OCI-LY7 (cell line): ENCODE data around the gene TPBG. TPM values are rescaled to one million over a fixed set of nuclear protein-coding genes. Genes with fewer than 3 reads are reported as not detected.

Source experiments
- BruUV-seq: library from RNA; stranded (reverse); fragments of 400-500 nt; replicated peaks from 2 replicates; lab custom pipeline; 2021; lab: Mats Ljungman, UMichigan
- CTCF ChIA-PET: fragments of 300-600 bp; sonication (Branson Sonifier 250); formaldehyde crosslinking; loops from one replicate; lab custom pipeline; 2022; ENCODE audit warnings: antibody characterized with exemption; ENCODE audit not compliant: unreplicated experiment; lab: Charles Lee
- POLR2A ChIA-PET: fragments of 300-600 bp; sonication (Branson Sonifier 250); formaldehyde crosslinking; loops from one replicate; lab custom pipeline; 2022; ENCODE audit warnings: antibody characterized with exemption; lab: Charles Lee
- DNase-seq: peaks from one replicate; pipeline ENCODE4 v3.0.0-alpha.2; 2015; ENCODE audit warnings: low spot score
- H2AFZ ChIP-seq: fragments of 200-600 bp; sonication (generic), shearing (Covaris generic); 2 replicates; pipeline ENCODE4 v1.6.1; 2014; ENCODE audit warnings: mild to moderate bottlenecking, antibody characterized with exemption, low read length, moderate library complexity
- H3K27ac ChIP-seq: fragments of 200-600 bp; sonication (generic); 2 replicates; pipeline ENCODE4 v1.5.1; 2014; ENCODE audit warnings: mixed run types, low read depth, mild to moderate bottlenecking, moderate library complexity, low read length, inconsistent platforms; ENCODE audit not compliant: poor library complexity, severe bottlenecking
- H3K36me3 ChIP-seq: fragments of 200-600 bp; sonication (generic); 2 replicates; pipeline ENCODE4 v1.6.1; 2014; ENCODE audit warnings: mild to moderate bottlenecking, antibody characterized with exemption, low read length, moderate library complexity, mixed read lengths; ENCODE audit not compliant: insufficient read depth
- H3K4me1 ChIP-seq: fragments of 200-600 bp; sonication (generic); 2 replicates; pipeline ENCODE4 v1.5.1; 2014; ENCODE audit warnings: mild to moderate bottlenecking, low read length; ENCODE audit not compliant: insufficient read depth, poor library complexity, severe bottlenecking
- H3K4me2 ChIP-seq: fragments of 200-600 bp; sonication (generic); 2 replicates; pipeline ENCODE4 v1.6.1; 2014; ENCODE audit warnings: mild to moderate bottlenecking, low read length
- H3K4me3 ChIP-seq: fragments of 200-600 bp; sonication (generic); 2 replicates; pipeline ENCODE4 v1.5.1; 2014; ENCODE audit warnings: mild to moderate bottlenecking, low read depth, low read length; ENCODE audit not compliant: poor library complexity, severe bottlenecking
- H3K79me2 ChIP-seq: fragments of 200-600 bp; sonication (generic); 2 replicates; pipeline ENCODE4 v1.6.1; 2016; ENCODE audit warnings: low read depth, mild to moderate bottlenecking, low read length, moderate library complexity, mixed read lengths; ENCODE audit not compliant: insufficient read depth
- H3K9me2 ChIP-seq: fragments of 200-600 bp; sonication (generic); 2 replicates; pipeline ENCODE4 v1.6.1; 2016; ENCODE audit warnings: mild to moderate bottlenecking, low read length, mixed read lengths; ENCODE audit not compliant: insufficient read depth
- H3K9me3 ChIP-seq: fragments of 200-600 bp; sonication (generic); 2 replicates; pipeline ENCODE4 v1.6.1; 2014; ENCODE audit warnings: mild to moderate bottlenecking, mixed run types, low read length, mixed read lengths
- H4K20me1 ChIP-seq: fragments of 200-600 bp; sonication (generic); 2 replicates; pipeline ENCODE4 v1.6.1; 2014; ENCODE audit warnings: mild to moderate bottlenecking, antibody characterized with exemption, low read length, moderate library complexity, mixed read lengths; ENCODE audit not compliant: insufficient read depth
- EZH2phosphoT487 ChIP-seq: fragments of 200-600 bp; sonication (generic); IDR thresholded peaks from 2 replicates; pipeline ENCODE4 v1.6.1; 2018; ENCODE audit warnings: low read depth, borderline replicate concordance, mild to moderate bottlenecking, mixed run types, antibody characterized with exemption, low read length, moderate library complexity, mixed read lengths
- intact Hi-C: fragments of 100-400 bp; cut with micrococcal nuclease; formaldehyde crosslinking; loops from one replicate; pipeline ENCODE4 v1.10.0; 2022; ENCODE audit not compliant: unreplicated experiment
- total RNA-seq, 2 experiments: library from RNA; depleted of rRNA in 1 of 2; stranded (reverse); fragments of >200 nt in 1 of 2; shearing (Covaris generic) in 1 of 2; gene quantifications; 2 replicates each; pipeline ENCODE4 v1.2.3, GENCODE V29; 2014 to 2022
- TF ChIP-seq, protein P1 (sequence below): fragments of 200-600 bp; sonication (generic); conservative IDR thresholded peaks from 2 replicates; pipeline ENCODE4 v1.5.1; 2014; ENCODE audit warnings: mild to moderate bottlenecking, antibody characterized with exemption, low read length, moderate library complexity, mixed read lengths

The TPBG gene
- total RNA-seq, 2 experiments from 2014 or later = not detected

DNA sequence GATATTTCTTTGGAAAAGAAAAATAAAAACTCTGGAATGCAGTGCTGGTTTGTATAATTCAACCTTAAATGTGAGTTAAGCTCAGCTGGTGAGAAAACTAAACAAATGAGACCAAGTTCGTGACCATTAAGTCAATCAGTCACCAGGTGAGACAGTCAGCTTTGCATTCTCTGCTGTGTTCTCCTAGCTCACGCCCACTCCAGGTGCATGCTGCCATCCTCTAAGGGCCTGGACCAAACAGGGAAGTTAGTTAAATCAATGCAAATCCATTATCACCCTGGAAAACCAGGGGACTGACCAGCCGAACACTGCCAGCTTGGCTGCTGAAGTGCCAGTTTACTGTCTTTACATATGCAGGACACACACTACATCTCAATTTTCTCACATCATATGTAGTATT, 7.2 kb downstream of the TPBG start:
- ChIA-PET CTCF (no interaction called here), POLR2A (interaction anchor here (0.6 to 0.9 kb wide), 2 partner anchors 38 to 1067 kb away, joined by 3 to 4 read pairs; no protein-coding TSS in a partner anchor)
- Histone ChIP-seq H3K9me2 (no peaks in the 10 kb centered on the region), H3K4me1 (no peaks in the 10 kb centered on the region), H3K9me3 (no peaks in the 10 kb centered on the region), H3K4me3 (no peak overlapping the region), H3K4me2 (no peak overlapping the region), H2AFZ (no peak overlapping the region), H4K20me1 (no peaks in the 10 kb centered on the region), H3K36me3 (no peaks in the 10 kb centered on the region), H3K79me2 (no peaks in the 10 kb centered on the region), H3K27ac (no peak overlapping the region)
- intact Hi-C loops = no loop called here
- no TSS peak for BruUV-seq
- DNase-seq = no peak
- TF ChIP-seq EZH2phosphoT487 = no peak
- TF ChIP-seq, protein P1, sequence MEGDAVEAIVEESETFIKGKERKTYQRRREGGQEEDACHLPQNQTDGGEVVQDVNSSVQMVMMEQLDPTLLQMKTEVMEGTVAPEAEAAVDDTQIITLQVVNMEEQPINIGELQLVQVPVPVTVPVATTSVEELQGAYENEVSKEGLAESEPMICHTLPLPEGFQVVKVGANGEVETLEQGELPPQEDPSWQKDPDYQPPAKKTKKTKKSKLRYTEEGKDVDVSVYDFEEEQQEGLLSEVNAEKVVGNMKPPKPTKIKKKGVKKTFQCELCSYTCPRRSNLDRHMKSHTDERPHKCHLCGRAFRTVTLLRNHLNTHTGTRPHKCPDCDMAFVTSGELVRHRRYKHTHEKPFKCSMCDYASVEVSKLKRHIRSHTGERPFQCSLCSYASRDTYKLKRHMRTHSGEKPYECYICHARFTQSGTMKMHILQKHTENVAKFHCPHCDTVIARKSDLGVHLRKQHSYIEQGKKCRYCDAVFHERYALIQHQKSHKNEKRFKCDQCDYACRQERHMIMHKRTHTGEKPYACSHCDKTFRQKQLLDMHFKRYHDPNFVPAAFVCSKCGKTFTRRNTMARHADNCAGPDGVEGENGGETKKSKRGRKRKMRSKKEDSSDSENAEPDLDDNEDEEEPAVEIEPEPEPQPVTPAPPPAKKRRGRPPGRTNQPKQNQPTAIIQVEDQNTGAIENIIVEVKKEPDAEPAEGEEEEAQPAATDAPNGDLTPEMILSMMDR = no peak

DNA sequence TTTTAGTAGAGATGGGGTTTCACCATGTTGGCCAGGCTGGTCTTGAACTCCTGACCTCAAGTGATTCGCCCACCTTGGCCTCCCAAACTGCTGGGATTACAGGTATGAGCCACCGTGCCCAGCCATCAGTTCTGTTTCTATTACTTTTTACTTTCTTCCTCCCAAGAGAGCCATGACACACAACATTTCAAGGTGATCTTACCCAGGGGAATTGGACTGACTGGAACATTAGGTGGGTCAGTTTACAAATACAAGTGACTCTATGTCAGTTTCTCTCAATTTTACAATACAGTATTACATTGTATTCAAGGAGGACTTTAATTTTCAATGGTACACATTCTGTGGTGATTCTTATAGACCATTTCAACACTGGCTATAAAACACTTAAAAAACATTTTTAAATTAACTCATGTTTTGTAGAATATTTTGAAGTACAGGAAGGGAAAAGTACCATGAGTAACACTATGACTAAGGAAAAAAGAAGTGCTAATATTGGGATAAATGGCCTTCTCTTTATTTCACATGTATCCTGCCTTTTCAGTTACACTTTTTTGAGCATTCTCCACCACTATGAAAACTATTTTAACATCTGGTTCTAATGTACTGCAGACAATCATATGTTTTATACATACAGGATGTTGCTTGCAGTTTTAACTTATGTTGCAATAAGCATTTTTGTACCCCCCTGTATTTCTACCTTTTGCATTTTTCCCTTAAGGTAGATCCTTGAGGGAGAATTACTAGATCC, 8.4 kb downstream of the TPBG start:
- H3K4me2 ChIP-seq = no peak overlapping the region
- no peak for TF ChIP-seq EZH2phosphoT487
- TF ChIP-seq, protein P1 = no peak
- H4K20me1 ChIP-seq = no peaks in the 10 kb centered on the region
- no peaks in the 10 kb centered on the region for H3K36me3 ChIP-seq
- H3K27ac ChIP-seq = no peak overlapping the region
- no peaks in the 10 kb centered on the region for H3K4me1 ChIP-seq
- CTCF ChIA-PET = no interaction called here
- no peaks in the 10 kb centered on the region for H3K9me3 ChIP-seq
- POLR2A ChIA-PET = no interaction called here
- no peak overlapping the region for H2AFZ ChIP-seq
- DNase-seq = no peak
- intact Hi-C loops = no loop called here
- H3K79me2 ChIP-seq = no peaks in the 10 kb centered on the region
- no peak overlapping the region for H3K4me3 ChIP-seq
- H3K9me2 ChIP-seq = no peaks in the 10 kb centered on the region
- BruUV-seq = no TSS peak

DNA sequence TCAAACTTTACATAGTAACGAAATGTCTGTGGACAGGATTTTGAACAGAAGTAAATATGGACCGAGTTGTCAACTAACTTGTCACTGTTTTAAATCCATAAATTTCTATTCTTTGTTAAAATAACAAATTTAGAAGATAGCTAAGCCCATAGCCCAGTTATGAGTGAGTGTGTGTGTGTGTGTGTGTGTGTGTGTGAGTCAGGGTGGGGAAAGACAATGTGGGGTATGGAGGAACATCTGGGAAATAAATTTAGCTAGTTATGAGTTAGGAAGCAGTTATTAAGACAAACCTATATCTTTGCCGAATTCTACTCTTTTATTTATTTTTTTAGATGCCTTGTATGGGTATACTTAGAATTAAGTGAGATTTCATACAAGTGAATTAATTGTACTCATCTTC, 9.0 kb downstream of the TPBG start:
- Histone ChIP-seq H3K4me2 (no peak overlapping the region), H3K27ac (no peak overlapping the region), H3K4me3 (no peak overlapping the region), H3K9me2 (no peaks in the 10 kb centered on the region), H3K4me1 (no peaks in the 10 kb centered on the region), H4K20me1 (no peaks in the 10 kb centered on the region), H3K36me3 (no peaks in the 10 kb centered on the region), H2AFZ (no peak overlapping the region), H3K9me3 (no peaks in the 10 kb centered on the region), H3K79me2 (no peaks in the 10 kb centered on the region)
- intact Hi-C loops = no loop called here
- DNase-seq = no peak
- TF ChIP-seq, protein P1 = no peak
- TF ChIP-seq EZH2phosphoT487 = no peak
- ChIA-PET CTCF (no interaction called here), POLR2A (interaction anchor here (0.6 to 0.7 kb wide), 2 partner anchors 73 to 1469 kb away, joined by 3 read pairs; no protein-coding TSS in a partner anchor)
- BruUV-seq = no TSS peak
